ENCODE data around the gene TSPAN4. TPM values are rescaled to one million over a fixed set of nuclear protein-coding genes. Genes with fewer than 3 reads are reported as not detected.

TSPAN4 gene
- total RNA-seq, 1 experiment from 2014 or later: 43.6 TPM

DNA sequence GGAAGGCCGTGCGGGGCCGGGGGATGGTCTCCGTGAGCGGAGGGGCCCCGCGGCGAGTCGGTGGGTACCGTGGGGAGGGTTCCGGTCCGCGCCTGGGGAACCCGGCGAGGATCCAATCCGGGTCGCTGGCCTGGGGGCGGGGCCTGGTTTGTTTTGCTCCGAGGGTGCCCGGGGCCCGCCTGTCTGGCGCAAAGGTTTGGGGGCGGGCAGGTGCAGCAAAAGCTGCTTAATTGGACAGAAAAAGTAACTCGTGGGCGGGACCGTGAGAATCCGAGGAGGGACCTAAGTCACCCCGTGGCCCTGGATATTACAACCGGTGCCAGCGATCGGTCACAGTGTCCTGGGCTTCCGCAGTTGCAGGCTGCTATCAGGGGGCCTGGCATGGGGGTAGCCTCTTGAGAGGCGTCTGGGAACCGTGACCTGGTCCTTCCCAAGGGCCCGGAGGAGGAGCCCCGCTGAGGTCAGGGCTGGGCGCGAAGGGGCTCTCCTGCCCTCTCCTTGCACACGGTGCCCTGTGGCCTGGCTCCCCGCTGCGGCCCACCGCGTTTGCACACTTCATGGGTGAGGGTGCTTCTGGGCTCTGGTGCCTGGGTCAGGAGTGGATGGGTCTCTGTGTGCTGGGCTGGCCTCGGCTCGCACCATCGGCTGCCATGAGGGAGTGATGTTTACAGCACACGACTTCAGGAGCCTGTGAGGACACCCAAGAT lies 22.6 kb upstream of the TSPAN4 start:
- POLR2A ChIA-PET (ENCODE audit: unreplicated experiment): interaction anchor here (0.6 to 0.9 kb wide), 6 partner anchors 12 to 612 kb away, joined by 3 to 6 read pairs (median 3); partner anchors contain the start of genes CD151 and PIDD1
- Histone ChIP-seq H3K79me2 (ENCODE audit: low read depth) (peaks cover 19% of the 10 kb centered on the region), H4K20me1 (ENCODE audit: insufficient read depth) (peaks cover 26% of the 10 kb centered on the region), H3K4me1 (replicated peaks; ENCODE audit: insufficient read depth) (peaks cover 15% of the 10 kb centered on the region), H3K27ac (peak overlapping the region; percentile 61; the same call in 1 of the 2 replicates), H3K36me3 (ENCODE audit: low read depth) (no peaks in the 10 kb centered on the region), H3K4me3 (peak overlapping the region; percentile 84), H3F3A (ENCODE audit: insufficient read depth, low read depth) (peaks cover 28% of the 10 kb centered on the region; the same call in 1 of the 2 replicates), H3K27me3 (ENCODE audit: insufficient read depth, low read depth) (no peaks in the 10 kb centered on the region), H3K4me2 (peak overlapping the region; percentile 90), H3K9me3 (ENCODE audit: insufficient read depth, low read depth) (no peaks in the 10 kb centered on the region), H2AFZ (no peak overlapping the region), H3K9me2 (ENCODE audit: insufficient read depth) (no peaks in the 10 kb centered on the region)
- CTCF ChIA-PET: interaction anchor here (0.7 kb wide), 1 partner anchor 12 kb away, joined by 4 read pairs; no protein-coding TSS in a partner anchor
- TF ChIP-seq, protein P1, sequence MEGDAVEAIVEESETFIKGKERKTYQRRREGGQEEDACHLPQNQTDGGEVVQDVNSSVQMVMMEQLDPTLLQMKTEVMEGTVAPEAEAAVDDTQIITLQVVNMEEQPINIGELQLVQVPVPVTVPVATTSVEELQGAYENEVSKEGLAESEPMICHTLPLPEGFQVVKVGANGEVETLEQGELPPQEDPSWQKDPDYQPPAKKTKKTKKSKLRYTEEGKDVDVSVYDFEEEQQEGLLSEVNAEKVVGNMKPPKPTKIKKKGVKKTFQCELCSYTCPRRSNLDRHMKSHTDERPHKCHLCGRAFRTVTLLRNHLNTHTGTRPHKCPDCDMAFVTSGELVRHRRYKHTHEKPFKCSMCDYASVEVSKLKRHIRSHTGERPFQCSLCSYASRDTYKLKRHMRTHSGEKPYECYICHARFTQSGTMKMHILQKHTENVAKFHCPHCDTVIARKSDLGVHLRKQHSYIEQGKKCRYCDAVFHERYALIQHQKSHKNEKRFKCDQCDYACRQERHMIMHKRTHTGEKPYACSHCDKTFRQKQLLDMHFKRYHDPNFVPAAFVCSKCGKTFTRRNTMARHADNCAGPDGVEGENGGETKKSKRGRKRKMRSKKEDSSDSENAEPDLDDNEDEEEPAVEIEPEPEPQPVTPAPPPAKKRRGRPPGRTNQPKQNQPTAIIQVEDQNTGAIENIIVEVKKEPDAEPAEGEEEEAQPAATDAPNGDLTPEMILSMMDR (conservative IDR thresholded peaks at IDR 0.05): no peak
- TF ChIP-seq EZH2 (IDR thresholded peaks at IDR 0.05; ENCODE audit: low read depth): no peak
- BruUV-seq (replicated peaks): TSS peak; percentile 43
- DNase-seq: peak; percentile 81 to 87
- intact Hi-C loops (cut with micrococcal nuclease; ENCODE audit: unreplicated experiment): loop anchor here (2.0 kb wide), 1 partner anchor 15 kb away; no protein-coding TSS in a partner anchor

DNA sequence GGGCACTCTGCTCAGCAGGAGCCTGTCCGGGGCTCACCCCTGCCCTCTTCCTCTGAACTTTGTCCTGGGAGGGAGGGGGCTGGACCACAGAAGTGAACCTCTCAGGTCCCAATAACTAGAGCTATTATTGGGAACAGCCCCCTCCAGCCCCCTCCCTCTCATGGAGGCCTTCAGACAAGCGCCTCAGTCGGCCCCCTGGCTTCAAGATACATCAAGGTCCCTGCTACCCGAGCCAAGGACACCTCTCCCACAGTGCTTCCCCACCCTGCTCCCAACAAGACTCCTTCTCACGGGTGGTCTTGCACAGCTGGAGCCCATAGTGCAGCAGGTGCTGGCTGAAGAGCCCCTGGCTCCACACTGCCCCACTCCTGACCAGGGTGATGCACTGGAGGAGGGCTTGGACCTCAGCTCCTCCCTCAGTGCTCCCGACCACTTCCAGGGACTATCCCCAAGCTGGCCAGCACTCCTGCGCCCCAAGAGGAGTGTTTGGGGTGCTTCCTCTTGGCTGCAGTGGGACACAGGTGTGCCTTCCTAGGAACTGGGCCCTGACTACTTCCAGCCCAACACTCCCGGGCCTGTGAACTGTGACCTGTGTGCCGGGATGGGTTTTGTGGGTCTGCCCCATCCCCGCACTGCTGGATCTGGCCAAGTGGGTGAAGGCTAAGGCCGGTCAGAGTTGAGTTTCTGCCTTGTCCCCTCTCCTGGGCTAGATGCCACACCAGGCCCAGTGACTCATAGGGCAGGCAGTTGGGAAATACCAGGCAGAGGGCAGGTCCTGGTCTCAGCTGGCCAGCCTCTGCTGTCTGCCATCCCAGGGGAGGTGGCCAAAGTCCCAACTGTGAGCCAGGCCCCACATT lies 21.8 kb upstream of the TSPAN4 start:
- no TSS peak for BruUV-seq (replicated peaks)
- Histone ChIP-seq H4K20me1 (ENCODE audit: insufficient read depth) (peaks cover 26% of the 10 kb centered on the region), H3F3A (ENCODE audit: insufficient read depth, low read depth) (peaks cover 30% of the 10 kb centered on the region; the same call in 1 of the 2 replicates), H3K4me1 (replicated peaks; ENCODE audit: insufficient read depth) (peaks cover 23% of the 10 kb centered on the region), H3K9me2 (ENCODE audit: insufficient read depth) (no peaks in the 10 kb centered on the region), H3K79me2 (ENCODE audit: low read depth) (peaks cover 19% of the 10 kb centered on the region), H3K36me3 (ENCODE audit: low read depth) (no peaks in the 10 kb centered on the region), H3K9me3 (ENCODE audit: insufficient read depth, low read depth) (no peaks in the 10 kb centered on the region), H3K27ac (peak overlapping the region; percentile 61), H3K4me3 (peak overlapping the region; percentile 84), H2AFZ (no peak overlapping the region), H3K27me3 (ENCODE audit: insufficient read depth, low read depth) (no peaks in the 10 kb centered on the region), H3K4me2 (peak overlapping the region; percentile 90)
- peak; percentile 79 to 81 for DNase-seq
- ChIA-PET CTCF (no interaction called here), POLR2A (ENCODE audit: unreplicated experiment) (interaction anchor here (0.7 kb wide), 1 partner anchor 24 kb away, joined by 4 read pairs; no protein-coding TSS in a partner anchor)
- intact Hi-C loops (cut with micrococcal nuclease; ENCODE audit: unreplicated experiment): no loop called here
- TF ChIP-seq, protein P1 (conservative IDR thresholded peaks at IDR 0.05): no peak
- no peak for TF ChIP-seq EZH2 (IDR thresholded peaks at IDR 0.05; ENCODE audit: low read depth)

All from PC-9 (cell line).